LNCaP clone FGC (cell line): ENCODE measurements around the gene PNMA6E.

ENCODE experiments used
- DNase-seq: peaks from one replicate; pipeline ENCODE4 v3.0.0-alpha.2; 2011; ENCODE audit warnings: low read depth
- H3K4me3 ChIP-seq: 2 replicates; pipeline ENCODE4 v1.5.1; 2011; ENCODE audit warnings: mild to moderate bottlenecking, low read depth, low read length, control low read depth
- CTCF ChIP-seq: IDR thresholded peaks from 2 replicates; pipeline ENCODE4 v1.5.1; 2012; ENCODE audit warnings: mild to moderate bottlenecking; ENCODE audit not compliant: control insufficient read depth, insufficient read depth; ENCODE audit errors: extremely low read depth

The PNMA6E gene

GRCh38 chrX:153381684-153382532 is 19.2 kb downstream of the PNMA6E start:
- TF ChIP-seq CTCF: no peak
- H3K4me3 ChIP-seq: no peak overlapping the region
- no peak for DNase-seq

- no peak for TF ChIP-seq CTCF
- no peak for DNase-seq
Measured at GRCh38 chrX:153380691-153381090, 20.5 kb downstream of the PNMA6E start.

GRCh38 chrX:153379971-153380581 is 21.1 kb downstream of the PNMA6E start:
- TF ChIP-seq CTCF: no peak
- no peak overlapping the region for H3K4me3 ChIP-seq
- DNase-seq: no peak

More at GRCh38 chrX:153380691-153381090, 20.5 kb downstream of the PNMA6E start:
- no peak overlapping the region for H3K4me3 ChIP-seq

- TF ChIP-seq CTCF: no peak
- no peak overlapping the region for H3K4me3 ChIP-seq
- DNase-seq: no peak
Measured at GRCh38 chrX:153379508-153379907, 21.6 kb downstream of the PNMA6E start.

GRCh38 chrX:153378607-153379006 is 22.5 kb downstream of the PNMA6E start:
- no peak overlapping the region for H3K4me3 ChIP-seq
- DNase-seq: no peak
- TF ChIP-seq CTCF: no peak

GRCh38 chrX:153377727-153378126 is 23.4 kb downstream of the PNMA6E start:
- no peak overlapping the region for H3K4me3 ChIP-seq
- TF ChIP-seq CTCF: no peak

GRCh38 chrX:153375571-153375970 is 25.6 kb downstream of the PNMA6E start:
- peak; percentile 23 for DNase-seq
- H3K4me3 ChIP-seq: no peak overlapping the region
- TF ChIP-seq CTCF: no peak

More at GRCh38 chrX:153377727-153378126, 23.4 kb downstream of the PNMA6E start:
- DNase-seq: no peak
